AG10803 (cell line): Measurements from ENCODE around the gene TMEM232.
"Not testable (repeated sequence)": the region's sequence is repeated elsewhere in the genome, so short reads cannot be mapped to it uniquely, and the experiment has no call there.

Experiments used
- DNase-seq: peaks from one replicate; pipeline ENCODE4 v3.0.0; 2010; ENCODE audit warnings: low read depth
- H3K4me3 ChIP-seq: 2 replicates; pipeline ENCODE4 v1.5.1; 2011; ENCODE audit warnings: mild to moderate bottlenecking, low read length, control low read depth
- TF ChIP-seq, protein P1 (sequence below): conservative IDR thresholded peaks from 2 replicates; pipeline ENCODE4 v1.5.1; 2011; ENCODE audit warnings: mild to moderate bottlenecking, low read length, control low read depth, inconsistent platforms

TMEM232 gene

DNA sequence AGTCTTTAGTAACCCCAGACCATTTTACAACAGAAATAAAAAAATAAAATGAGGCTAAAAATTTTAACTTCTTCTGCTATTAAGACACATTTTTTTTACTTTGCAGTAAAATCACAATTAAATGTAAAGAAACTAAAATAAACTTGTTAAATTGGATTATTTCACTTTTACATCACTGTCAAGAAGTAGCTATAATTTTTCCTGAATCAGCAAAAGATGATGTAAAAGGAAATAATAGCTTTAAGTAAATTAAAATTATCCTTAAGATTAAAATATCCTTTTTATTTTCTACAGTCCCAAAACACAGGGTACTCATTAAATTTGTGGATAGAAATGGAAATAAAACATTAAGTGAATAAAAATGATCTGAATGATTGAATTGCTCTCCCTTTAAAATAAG is 44.5 kb downstream of the TMEM232 start:
- no peak overlapping the region for H3K4me3 ChIP-seq
- no peak for DNase-seq
- TF ChIP-seq, protein P1, sequence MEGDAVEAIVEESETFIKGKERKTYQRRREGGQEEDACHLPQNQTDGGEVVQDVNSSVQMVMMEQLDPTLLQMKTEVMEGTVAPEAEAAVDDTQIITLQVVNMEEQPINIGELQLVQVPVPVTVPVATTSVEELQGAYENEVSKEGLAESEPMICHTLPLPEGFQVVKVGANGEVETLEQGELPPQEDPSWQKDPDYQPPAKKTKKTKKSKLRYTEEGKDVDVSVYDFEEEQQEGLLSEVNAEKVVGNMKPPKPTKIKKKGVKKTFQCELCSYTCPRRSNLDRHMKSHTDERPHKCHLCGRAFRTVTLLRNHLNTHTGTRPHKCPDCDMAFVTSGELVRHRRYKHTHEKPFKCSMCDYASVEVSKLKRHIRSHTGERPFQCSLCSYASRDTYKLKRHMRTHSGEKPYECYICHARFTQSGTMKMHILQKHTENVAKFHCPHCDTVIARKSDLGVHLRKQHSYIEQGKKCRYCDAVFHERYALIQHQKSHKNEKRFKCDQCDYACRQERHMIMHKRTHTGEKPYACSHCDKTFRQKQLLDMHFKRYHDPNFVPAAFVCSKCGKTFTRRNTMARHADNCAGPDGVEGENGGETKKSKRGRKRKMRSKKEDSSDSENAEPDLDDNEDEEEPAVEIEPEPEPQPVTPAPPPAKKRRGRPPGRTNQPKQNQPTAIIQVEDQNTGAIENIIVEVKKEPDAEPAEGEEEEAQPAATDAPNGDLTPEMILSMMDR, result no peak

DNA sequence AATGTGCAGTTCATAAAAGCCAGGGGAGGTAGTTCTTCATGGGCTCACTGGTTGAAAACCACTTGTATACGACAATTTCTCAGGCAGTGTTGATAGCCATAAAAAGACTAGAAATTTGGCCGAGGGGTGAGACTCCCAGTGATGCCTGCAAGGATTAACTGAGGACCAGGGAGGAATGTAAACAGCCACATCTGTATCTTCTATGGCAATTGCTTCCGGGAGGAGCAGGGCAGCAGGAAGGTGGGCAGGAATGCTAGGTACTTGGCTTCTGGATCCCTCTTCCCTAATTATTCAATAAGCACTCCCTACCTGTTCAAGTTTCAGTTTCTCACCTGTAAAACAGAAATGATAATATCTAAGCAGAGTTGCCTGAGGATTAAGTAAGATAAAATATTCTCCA is 45.4 kb downstream of the TMEM232 start:
- DNase-seq, result no peak
- TF ChIP-seq, protein P1, result no peak
- H3K4me3 ChIP-seq, result no peak overlapping the region

DNA sequence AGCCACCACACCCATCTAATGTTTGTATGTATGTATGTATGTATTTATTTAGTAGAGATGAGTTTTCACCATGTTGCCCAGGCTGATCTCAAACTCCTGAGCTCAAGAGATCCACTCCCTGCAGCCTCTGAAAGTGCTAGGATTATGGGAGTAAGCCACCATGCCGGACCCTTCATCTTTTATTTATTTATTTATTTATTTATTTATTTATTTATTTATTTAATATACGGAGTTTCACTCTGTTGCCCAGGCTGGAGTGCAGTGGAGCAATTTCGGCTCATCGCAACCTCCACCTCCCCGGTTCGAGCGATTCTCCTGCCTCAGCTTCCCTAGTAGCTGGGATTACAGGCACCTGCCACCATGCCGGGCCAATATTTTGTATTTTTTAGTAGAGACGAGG is 49.9 kb downstream of the TMEM232 start:
- H3K4me3 ChIP-seq, result not testable (repeated sequence)

DNA sequence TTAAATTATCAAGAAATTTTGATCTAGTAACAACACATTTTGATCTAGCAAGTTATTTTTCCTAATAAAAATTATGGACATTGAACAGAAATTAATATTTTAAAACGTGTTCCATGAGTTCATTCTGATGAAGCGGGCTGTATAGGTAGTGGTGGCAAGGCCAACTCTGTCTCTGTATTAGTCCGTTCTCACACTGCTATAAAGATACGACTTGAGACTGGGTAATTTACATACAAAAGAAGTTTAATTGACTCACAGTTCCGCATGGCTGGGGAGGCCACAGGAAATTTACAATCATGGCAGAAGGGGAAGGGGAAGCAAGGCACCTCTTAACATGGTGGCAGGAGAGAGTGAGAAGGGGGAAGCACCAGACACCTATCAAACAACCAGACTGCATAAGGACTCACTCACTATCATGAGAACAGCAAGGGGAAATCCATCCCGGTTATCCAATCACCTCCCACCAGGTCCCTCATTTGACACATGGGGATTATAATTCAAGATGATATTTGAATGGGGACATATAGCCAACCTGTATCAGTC is 61.2 kb downstream of the TMEM232 start:
- DNase-seq, result no peak

More for the DNA sequence above, 49.9 kb downstream of the TMEM232 start:
- not testable (repeated sequence) for DNase-seq

DNA sequence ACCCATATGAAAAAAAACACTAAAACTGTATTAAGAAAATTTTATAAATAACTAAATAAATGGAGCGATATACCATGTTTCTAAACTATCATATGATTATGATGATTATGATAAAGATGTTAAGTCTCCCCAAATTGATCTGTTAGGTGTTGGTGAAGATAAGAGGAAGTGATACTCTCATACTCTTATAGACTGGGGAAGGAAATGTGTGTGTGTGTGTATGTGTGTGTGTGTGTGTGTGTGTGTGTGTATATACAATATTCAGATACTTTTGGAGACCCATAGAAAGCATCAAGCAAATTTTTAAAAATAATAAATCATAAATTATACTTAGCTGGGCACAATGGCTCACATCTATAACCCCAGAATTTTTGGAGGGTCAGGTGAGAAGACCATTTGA is 62.9 kb downstream of the TMEM232 start:
- DNase-seq, result no peak
- no peak overlapping the region for H3K4me3 ChIP-seq
- TF ChIP-seq, protein P1, result no peak

More for the DNA sequence above, 61.2 kb downstream of the TMEM232 start:
- H3K4me3 ChIP-seq, result no peak overlapping the region
- TF ChIP-seq, protein P1, result no peak

DNA sequence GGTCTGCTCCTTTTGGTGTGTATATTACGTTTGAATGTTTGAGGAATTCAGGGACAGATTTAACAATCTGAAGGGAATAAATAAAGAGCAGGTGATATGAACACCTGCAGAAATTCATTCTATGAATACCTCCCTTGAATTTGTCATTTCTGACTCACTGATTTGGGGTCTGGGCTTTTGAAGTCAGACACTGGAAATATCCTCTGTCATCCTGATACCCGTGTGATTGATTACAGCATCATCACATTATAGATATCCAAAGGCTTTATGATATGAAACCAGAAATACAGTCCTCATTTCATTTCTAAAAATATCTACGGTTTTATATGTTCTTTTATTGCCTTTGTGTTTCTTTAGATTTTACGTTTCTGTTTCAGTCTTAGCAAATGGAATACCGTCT is 68.5 kb downstream of the TMEM232 start:
- no peak overlapping the region for H3K4me3 ChIP-seq
- TF ChIP-seq, protein P1, result no peak
- DNase-seq, result no peak

DNA sequence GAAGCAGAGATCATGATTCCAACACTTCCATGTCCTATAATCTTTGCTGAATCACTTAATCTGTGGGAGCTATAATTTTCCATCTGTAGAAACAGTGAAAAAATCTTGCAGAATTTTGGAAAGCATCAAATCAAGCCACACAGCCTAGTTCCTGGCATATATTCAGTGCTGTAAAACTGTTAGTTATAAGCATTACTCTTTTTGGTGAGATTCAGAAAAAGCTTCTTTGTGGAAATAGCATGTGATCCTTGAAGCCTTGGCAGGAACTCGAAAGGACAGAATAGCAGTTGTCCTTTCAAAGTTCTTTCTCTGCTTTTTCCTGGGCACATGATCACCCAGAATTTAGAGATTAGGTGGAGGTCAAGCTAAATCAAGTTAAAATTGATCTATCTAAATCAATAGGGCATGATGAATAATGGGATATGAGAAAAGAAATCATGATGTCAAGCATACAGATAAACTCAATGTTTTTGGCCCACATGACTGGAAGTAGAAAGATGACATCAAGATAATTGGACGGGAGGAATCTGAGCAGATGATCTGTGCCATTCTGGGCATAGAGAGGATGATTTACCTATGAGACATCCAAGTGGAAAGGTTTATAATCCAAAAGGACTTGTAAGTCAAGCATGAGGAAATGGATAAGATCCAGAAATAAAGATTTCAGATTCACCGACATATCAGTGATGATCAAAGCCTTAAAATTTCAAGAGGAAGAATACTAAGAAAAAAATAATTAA is 73.1 kb downstream of the TMEM232 start:
- no peak for DNase-seq
- TF ChIP-seq, protein P1, result no peak
- H3K4me3 ChIP-seq, result no peak overlapping the region
